ENCODE data around the gene ZNF511.

DNA sequence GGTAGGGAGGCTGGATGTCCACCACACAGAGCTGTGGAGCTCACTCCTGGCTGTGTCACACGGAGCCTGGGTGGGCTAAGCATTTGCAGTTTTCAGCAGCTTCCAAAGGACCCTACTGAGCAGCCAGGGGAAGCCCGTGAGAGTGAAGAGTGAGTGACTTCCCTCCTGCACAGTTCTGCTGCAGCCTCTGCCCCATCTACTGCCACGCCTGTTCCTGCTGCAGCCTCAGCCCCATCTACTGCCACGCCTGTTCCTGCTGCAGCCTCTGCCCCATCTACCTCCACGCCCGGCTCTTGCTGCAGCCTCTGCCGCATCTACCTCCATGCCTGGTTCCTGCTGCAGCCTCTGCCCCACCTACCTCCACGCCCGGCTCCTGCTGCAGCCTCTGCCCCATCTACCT lies 44.3 kb upstream of the ZNF511 start:
- TF ChIP-seq CTCF (IDR thresholded peaks at IDR 0.05; ENCODE audit: insufficient read depth, low read length, poor library complexity, severe bottlenecking) (no peak), EZH2phosphoT487 (conservative IDR thresholded peaks at IDR 0.05; ENCODE audit: low read length) (no peak)

All from SU-DHL-6 (cell line).